Liver (tissue), 9 donors: ENCODE results near the gene TMED1. TPM values are rescaled to one million over a fixed set of nuclear protein-coding genes. Genes with fewer than 3 reads are reported as not detected.
"Not testable (repeated sequence)": the region's sequence is repeated elsewhere in the genome, so short reads cannot be mapped to it uniquely, and the experiment has no call there.

Experiments
- DNase-seq: peaks from one replicate; pipeline ENCODE4 v3.0.0-alpha.2; 2017; ENCODE audit warnings: low spot score
- H3K27ac ChIP-seq, 2 donors: one replicate each; pipeline ENCODE4 v1.7.0; 2013; ENCODE audit warnings: inconsistent platforms in 2 of 2, low read length in 2 of 2, control low read depth in 1 of 2, low read depth in 1 of 2, mild to moderate bottlenecking in 1 of 2
- H3K27me3 ChIP-seq, 4 donors: one replicate each; pipeline versions ENCODE4 v1.6.1 to v1.7.0; 2013; ENCODE audit warnings: low read length in 3 of 4, inconsistent platforms in 1 of 4, mild to moderate bottlenecking in 1 of 4, moderate library complexity in 1 of 4; ENCODE audit not compliant: control insufficient read depth in 4 of 4, insufficient read depth in 4 of 4
- H3K36me3 ChIP-seq, 4 donors: one replicate each; pipeline versions ENCODE4 v1.6.1 to v1.7.0; 2013; ENCODE audit warnings: low read length in 3 of 4, mild to moderate bottlenecking in 3 of 4, low read depth in 1 of 4, moderate library complexity in 1 of 4; ENCODE audit not compliant: control insufficient read depth in 4 of 4, insufficient read depth in 3 of 4
- H3K4me1 ChIP-seq, 4 donors: one replicate each; pipeline versions ENCODE4 v1.6.1 to v1.7.0; 2013; ENCODE audit warnings: low read length in 3 of 4, mild to moderate bottlenecking in 3 of 4, moderate library complexity in 1 of 4; ENCODE audit not compliant: control insufficient read depth in 4 of 4, insufficient read depth in 4 of 4
- H3K4me3 ChIP-seq, 3 donors: one replicate each; pipeline versions ENCODE4 v1.6.1 to v1.7.0; 2013; ENCODE audit warnings: low read length in 3 of 3, control low read depth in 1 of 3, low read depth in 1 of 3, mild to moderate bottlenecking in 1 of 3
- H3K9ac ChIP-seq, 2 donors: one replicate each; pipeline ENCODE4 v1.7.0; 2013; ENCODE audit warnings: low read length in 2 of 2, mild to moderate bottlenecking in 2 of 2, moderate library complexity in 2 of 2, control low read depth in 1 of 2, low read depth in 1 of 2
- H3K9me3 ChIP-seq, 4 donors: one replicate each; pipeline versions ENCODE4 v1.6.1 to v1.7.0; 2013; ENCODE audit warnings: low read length in 3 of 4; ENCODE audit not compliant: control insufficient read depth in 4 of 4
- EGR1 ChIP-seq, 2 donors: IDR thresholded peaks; 2 replicates each; pipeline ENCODE4 v1.6.1; 2016 to 2018; ENCODE audit warnings: antibody characterized with exemption in 2 of 2, low read depth in 2 of 2
- FOXA2 ChIP-seq: IDR thresholded peaks from 2 replicates; pipeline ENCODE4 v1.6.1; 2016; ENCODE audit warnings: antibody characterized with exemption
- GABPA ChIP-seq, 2 donors: IDR thresholded peaks in 1 of 2; conservative IDR thresholded peaks in 1 of 2; 2 replicates each; pipeline ENCODE4 v1.6.1; 2016; ENCODE audit warnings: antibody characterized with exemption in 2 of 2, mild to moderate bottlenecking in 1 of 2, moderate library complexity in 1 of 2
- HNF4A ChIP-seq, 2 donors: conservative IDR thresholded peaks; 2 replicates each; pipeline ENCODE4 v1.6.1; 2016; ENCODE audit warnings: antibody characterized with exemption in 2 of 2, mild to moderate bottlenecking in 2 of 2
- HNF4G ChIP-seq: IDR thresholded peaks from 2 replicates; pipeline ENCODE4 v1.6.1; 2016; ENCODE audit warnings: antibody characterized with exemption
- JUND ChIP-seq, 2 donors: IDR thresholded peaks; 2 replicates each; pipeline ENCODE4 v1.6.1; 2016; ENCODE audit warnings: antibody characterized with exemption in 2 of 2
- NR2F2 ChIP-seq: IDR thresholded peaks from 2 replicates; pipeline ENCODE4 v1.6.1; 2016; ENCODE audit warnings: antibody characterized with exemption
- RAD21 ChIP-seq, 2 donors: IDR thresholded peaks; 2 replicates each; pipeline ENCODE4 v1.6.1; 2016; ENCODE audit warnings: antibody characterized with exemption in 2 of 2, mild to moderate bottlenecking in 2 of 2
- SP1 ChIP-seq: IDR thresholded peaks from 2 replicates; pipeline ENCODE4 v1.6.1; 2018; ENCODE audit warnings: antibody characterized with exemption, mild to moderate bottlenecking
- TAF1 ChIP-seq: conservative IDR thresholded peaks from 2 replicates; pipeline ENCODE4 v1.6.1; 2016; ENCODE audit warnings: antibody characterized with exemption, mild to moderate bottlenecking
- YY1 ChIP-seq: IDR thresholded peaks from 2 replicates; pipeline ENCODE4 v1.6.1; 2016; ENCODE audit warnings: antibody characterized with exemption, mild to moderate bottlenecking
- WGBS: extraction: QIAGEN DNeasy Blood & Tissue Kit; methylation state at CpG from one replicate; pipeline ENCODE4 v1.1.7; 2013; 5-methylcytosine and 5-hydroxymethylcytosine counted together
- polyA plus RNA-seq, 2 donors: library from polyadenylated mRNA; stranded (reverse) in 1 of 2; unstranded in 1 of 2; fragments of 200-250 nt in 1 of 2; fragments of >200 nt in 1 of 2; fragmentation: Nextera tagmentation in 1 of 2; extraction: Ambion mirVana in 1 of 2; gene quantifications; one replicate each; pipeline versions ENCODE4 v1.2.1 to v1.2.3, GENCODE V29; 2013 to 2015
- total RNA-seq, 2 donors: library from RNA; depleted of rRNA; stranded (reverse); fragments of >200 nt; gene quantifications; one replicate each; pipeline ENCODE4 v1.2.3, GENCODE V29; 2014
- TF ChIP-seq, protein P1 (sequence below): IDR thresholded peaks from 2 replicates; pipeline ENCODE4 v1.6.1; 2016; ENCODE audit warnings: antibody characterized with exemption
- TF ChIP-seq, protein P2 (sequence below): fragments of 150-350 bp; IDR thresholded peaks from 2 replicates; pipeline ENCODE4 v1.5.1; 2017; ENCODE audit warnings: improper control_type of control experiment, low read depth, low read length; ENCODE audit not compliant: missing input control
- TF ChIP-seq, protein P3 (sequence below): IDR thresholded peaks from 2 replicates; pipeline ENCODE4 v1.6.1; 2016; ENCODE audit warnings: antibody characterized with exemption
- donor health status: healthy.
- donor health status: healthy.
- donor health status: healthy.
- donor health status: healthy.
- donor health status: healthy.

TMED1 gene
- total and polyA plus RNA-seq, 4 donors = 17.8 to 34.7 (median 26.6) TPM

DNA sequence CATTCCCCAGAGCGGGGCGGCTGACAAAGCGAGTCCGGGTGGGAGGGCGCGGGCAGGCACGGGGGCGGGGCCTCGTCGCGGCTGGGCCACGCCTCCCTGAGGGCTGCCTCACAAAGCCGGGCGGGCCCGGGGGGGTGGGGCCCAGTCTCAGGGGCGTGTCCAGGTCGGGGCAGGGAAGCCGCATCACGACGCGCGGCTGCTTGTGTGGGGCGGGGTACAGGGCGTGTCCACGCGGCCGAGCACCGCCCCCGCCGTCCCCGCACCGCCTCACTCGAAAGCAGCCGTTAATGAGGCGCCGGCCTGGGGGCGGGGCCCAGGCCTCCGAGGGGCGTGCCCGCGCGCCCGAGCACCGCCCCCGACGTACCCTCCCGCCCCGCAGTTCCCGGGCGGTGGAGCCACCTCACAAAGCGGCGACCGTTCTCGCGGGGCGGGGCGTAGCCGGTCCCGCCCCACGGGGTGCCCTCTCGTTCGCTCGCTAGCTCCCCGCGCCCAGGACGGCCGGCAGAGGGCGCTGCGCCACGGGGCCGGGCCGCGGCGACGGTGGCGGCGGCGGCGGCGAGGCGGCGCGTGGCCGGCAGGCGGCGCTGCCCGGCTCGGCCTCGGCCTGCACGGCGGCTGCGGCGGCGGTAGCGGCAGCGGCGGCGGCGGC, 35.1 kb upstream of the TMED1 start, which contains the start of gene CARM1 (continued):
- TF ChIP-seq, protein P1, sequence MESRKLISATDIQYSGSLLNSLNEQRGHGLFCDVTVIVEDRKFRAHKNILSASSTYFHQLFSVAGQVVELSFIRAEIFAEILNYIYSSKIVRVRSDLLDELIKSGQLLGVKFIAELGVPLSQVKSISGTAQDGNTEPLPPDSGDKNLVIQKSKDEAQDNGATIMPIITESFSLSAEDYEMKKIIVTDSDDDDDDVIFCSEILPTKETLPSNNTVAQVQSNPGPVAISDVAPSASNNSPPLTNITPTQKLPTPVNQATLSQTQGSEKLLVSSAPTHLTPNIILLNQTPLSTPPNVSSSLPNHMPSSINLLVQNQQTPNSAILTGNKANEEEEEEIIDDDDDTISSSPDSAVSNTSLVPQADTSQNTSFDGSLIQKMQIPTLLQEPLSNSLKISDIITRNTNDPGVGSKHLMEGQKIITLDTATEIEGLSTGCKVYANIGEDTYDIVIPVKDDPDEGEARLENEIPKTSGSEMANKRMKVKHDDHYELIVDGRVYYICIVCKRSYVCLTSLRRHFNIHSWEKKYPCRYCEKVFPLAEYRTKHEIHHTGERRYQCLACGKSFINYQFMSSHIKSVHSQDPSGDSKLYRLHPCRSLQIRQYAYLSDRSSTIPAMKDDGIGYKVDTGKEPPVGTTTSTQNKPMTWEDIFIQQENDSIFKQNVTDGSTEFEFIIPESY = no peak
- TF ChIP-seq NR2F2 = no peak
- TF ChIP-seq FOXA2 = no peak
- TF ChIP-seq, protein P2, sequence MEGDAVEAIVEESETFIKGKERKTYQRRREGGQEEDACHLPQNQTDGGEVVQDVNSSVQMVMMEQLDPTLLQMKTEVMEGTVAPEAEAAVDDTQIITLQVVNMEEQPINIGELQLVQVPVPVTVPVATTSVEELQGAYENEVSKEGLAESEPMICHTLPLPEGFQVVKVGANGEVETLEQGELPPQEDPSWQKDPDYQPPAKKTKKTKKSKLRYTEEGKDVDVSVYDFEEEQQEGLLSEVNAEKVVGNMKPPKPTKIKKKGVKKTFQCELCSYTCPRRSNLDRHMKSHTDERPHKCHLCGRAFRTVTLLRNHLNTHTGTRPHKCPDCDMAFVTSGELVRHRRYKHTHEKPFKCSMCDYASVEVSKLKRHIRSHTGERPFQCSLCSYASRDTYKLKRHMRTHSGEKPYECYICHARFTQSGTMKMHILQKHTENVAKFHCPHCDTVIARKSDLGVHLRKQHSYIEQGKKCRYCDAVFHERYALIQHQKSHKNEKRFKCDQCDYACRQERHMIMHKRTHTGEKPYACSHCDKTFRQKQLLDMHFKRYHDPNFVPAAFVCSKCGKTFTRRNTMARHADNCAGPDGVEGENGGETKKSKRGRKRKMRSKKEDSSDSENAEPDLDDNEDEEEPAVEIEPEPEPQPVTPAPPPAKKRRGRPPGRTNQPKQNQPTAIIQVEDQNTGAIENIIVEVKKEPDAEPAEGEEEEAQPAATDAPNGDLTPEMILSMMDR = peak; percentile 97
- no peak for TF ChIP-seq JUND (IDR thresholded peaks at IDR 0.05)
- TF ChIP-seq HNF4A (conservative IDR thresholded peaks at IDR 0.05) = no peak
- peak in 1 of 2 donors; percentile 26 for TF ChIP-seq EGR1 (IDR thresholded peaks at IDR 0.05; ENCODE audit: low read depth in 2 of 2)
- peak; percentile 36 to 57 for TF ChIP-seq RAD21 (IDR thresholded peaks at IDR 0.05)

DNA sequence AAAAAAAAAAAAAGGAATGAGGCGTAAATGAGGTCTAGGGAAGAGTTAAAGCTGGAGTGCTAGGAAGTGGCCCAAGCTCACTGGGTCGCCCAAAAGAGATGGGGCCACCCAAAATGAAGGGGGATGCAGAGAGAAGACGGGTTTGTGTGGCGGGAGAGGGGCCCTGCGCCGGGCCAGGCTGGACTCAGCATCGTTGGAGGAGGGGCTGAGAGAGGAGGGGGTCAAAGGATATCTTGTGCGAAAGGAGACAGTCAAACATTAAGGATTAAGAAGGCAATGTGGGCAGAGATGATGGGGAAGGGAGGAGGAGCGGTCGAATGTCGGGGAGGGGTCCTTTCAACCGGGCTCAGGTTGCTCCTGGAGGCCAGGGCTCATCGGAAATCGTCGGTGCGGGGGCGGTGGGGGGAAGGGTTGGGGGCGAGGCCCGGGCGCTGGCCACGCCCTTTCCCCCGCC, 34.5 kb upstream of the TMED1 start:
- Histone ChIP-seq H3K4me3 (peak overlapping the region; percentile 35 to 57 (median 42)), H3K9ac (no peak overlapping the region), H3K36me3 (no peaks in the 10 kb centered on the region), H3K9me3 (no peaks in the 10 kb centered on the region), H3K27me3 (no peaks in the 10 kb centered on the region), H3K4me1 (peaks cover 7 to 12% (median 8%) of the 10 kb centered on the region in 4 donors), H3K27ac (peak overlapping the region; percentile 60 to 69)
- DNase-seq = no peak
- 5% methylated on average over 22 of the region's 22 CpGs for WGBS
- TF ChIP-seq FOXA2 (no peak), EGR1 (IDR thresholded peaks at IDR 0.05; ENCODE audit: low read depth in 2 of 2) (peak; percentile 96 to 98), RAD21 (IDR thresholded peaks at IDR 0.05) (no peak), HNF4A (conservative IDR thresholded peaks at IDR 0.05) (no peak), YY1 (no peak), JUND (IDR thresholded peaks at IDR 0.05) (no peak), SP1 (no peak), GABPA (IDR thresholded peaks at IDR 0.05 in 1 of 2, conservative IDR thresholded peaks at IDR 0.05 in 1 of 2) (no peak), HNF4G (no peak), NR2F2 (peak; percentile 23), TAF1 (no peak)
- TF ChIP-seq, protein P2 = no peak
- TF ChIP-seq, protein P1 = no peak
- TF ChIP-seq, protein P3, sequence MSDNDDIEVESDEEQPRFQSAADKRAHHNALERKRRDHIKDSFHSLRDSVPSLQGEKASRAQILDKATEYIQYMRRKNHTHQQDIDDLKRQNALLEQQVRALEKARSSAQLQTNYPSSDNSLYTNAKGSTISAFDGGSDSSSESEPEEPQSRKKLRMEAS = no peak

DNA sequence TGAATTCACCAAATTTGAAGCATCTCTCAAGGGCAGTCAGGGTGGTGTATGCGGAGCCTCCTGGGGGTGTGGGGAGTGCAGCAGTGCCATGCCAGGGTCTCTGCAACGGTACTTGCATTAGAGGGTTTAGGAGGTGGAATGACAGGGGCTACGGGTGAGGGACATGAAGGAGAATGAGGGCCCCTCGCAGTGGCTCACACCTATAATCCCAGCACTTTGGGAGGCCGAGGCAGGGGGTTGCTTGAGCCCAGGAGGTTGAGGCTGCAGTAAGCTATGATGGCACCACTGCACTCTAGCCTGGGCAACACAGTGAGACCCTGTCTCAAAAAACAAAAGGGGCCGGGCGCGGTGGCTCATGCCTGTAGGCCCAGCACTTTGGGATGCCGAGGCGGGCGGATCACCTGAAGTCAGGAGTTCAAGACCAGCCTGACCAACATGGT, 33.9 kb upstream of the TMED1 start:
- DNase-seq, H3K9me3 ChIP-seq, H3K4me3 ChIP-seq, H3K9ac ChIP-seq, H3K27me3 ChIP-seq, H3K36me3 ChIP-seq, H3K27ac ChIP-seq: not testable (repeated sequence)
- WGBS = 96% methylated on average over 11 of the region's 11 CpGs
- H3K4me1 ChIP-seq = peaks cover 7 to 12% (median 8%) of the 10 kb centered on the region in 4 donors
